Breast epithelium (tissue), 3 donors: ENCODE measurements around the gene ETFA.

Experiments
- CTCF ChIP-seq, 3 donors: fragments of 450-650 bp; IDR thresholded peaks; one replicate each; pipeline ENCODE4 v1.5.1; 2016 to 2017; ENCODE audit warnings: antibody characterized with exemption in 3 of 3, mild to moderate bottlenecking in 3 of 3, moderate library complexity in 3 of 3
- POLR2A ChIP-seq: fragments of 450-650 bp; IDR thresholded peaks from one replicate; pipeline ENCODE4 v1.6.1; 2016; ENCODE audit warnings: antibody characterized with exemption, mild to moderate bottlenecking, moderate library complexity
- POLR2AphosphoS5 ChIP-seq, 3 donors: sonication (generic); formaldehyde crosslinking; IDR thresholded peaks; one replicate each; pipeline ENCODE4 v1.6.1; 2017; ENCODE audit warnings: antibody characterized with exemption in 3 of 3

GRCh38 chr15:76235186-76235826, 76.0 kb downstream of the ETFA start:
- no peak for TF ChIP-seq POLR2A
- peak in 1 of 3 donors; percentile 27 for TF ChIP-seq CTCF (IDR thresholded peaks at IDR 0.05)
- TF ChIP-seq POLR2AphosphoS5 (IDR thresholded peaks at IDR 0.05): no peak
